Skeletal muscle satellite cell (primary cell): ENCODE data around the gene APOM. TPM values are rescaled to one million over a fixed set of nuclear protein-coding genes. Genes with fewer than 3 reads are reported as not detected.

Experiments
- H3K27me3 ChIP-seq: 2 replicates; pipeline ENCODE4 v1.7.0; 2013; ENCODE audit warnings: low read length; ENCODE audit not compliant: control insufficient read depth, insufficient read depth
- H3K36me3 ChIP-seq: 2 replicates; pipeline ENCODE4 v1.7.0; 2013; ENCODE audit warnings: mild to moderate bottlenecking, control low read depth, low read length; ENCODE audit not compliant: insufficient read depth
- H3K4me1 ChIP-seq: 2 replicates; pipeline ENCODE4 v1.7.0; 2013; ENCODE audit warnings: low read length; ENCODE audit not compliant: control insufficient read depth, insufficient read depth
- H3K4me2 ChIP-seq: 2 replicates; pipeline ENCODE4 v1.7.0; 2013; ENCODE audit warnings: mild to moderate bottlenecking, low read length
- H3K4me3 ChIP-seq: 2 replicates; pipeline ENCODE4 v1.7.0; 2013; ENCODE audit warnings: low read length
- H3K9ac ChIP-seq: 2 replicates; pipeline ENCODE4 v1.7.0; 2013; ENCODE audit warnings: mild to moderate bottlenecking, low read depth, low read length, moderate library complexity
- H3K9me3 ChIP-seq: replicated peaks from 2 replicates; pipeline ENCODE4 v1.7.0; 2013; ENCODE audit warnings: mild to moderate bottlenecking, control low read depth, low read length
- total RNA-seq: library from RNA; depleted of rRNA; stranded (reverse); fragments of >200 nt; gene quantifications from 2 replicates; pipeline ENCODE4 v1.2.3, GENCODE V29; 2012; rRNA removed

Gene APOM
- total RNA-seq, result 0.66 and 2.5 TPM in 2 replicates

- H3K36me3 ChIP-seq, result peaks cover 13% of the 10 kb centered on the region
- H3K4me3 ChIP-seq, result no peak within 1 kb of the TSS
- H3K4me1 ChIP-seq, result peaks cover 36% of the 10 kb centered on the region
- H3K9me3 ChIP-seq, result no peaks in the 10 kb centered on the region
- no peaks in the 10 kb centered on the region for H3K27me3 ChIP-seq
- no peak within 1 kb of the TSS for H3K4me2 ChIP-seq
- H3K9ac ChIP-seq, result no peak within 1 kb of the TSS
Observed at GRCh38 chr6:31655349-31656237, at the start of gene APOM. APOM (plus strand) TSS chr6:31655894; CDS start chr6:31655967, 73 bp downstream.

DNA sequence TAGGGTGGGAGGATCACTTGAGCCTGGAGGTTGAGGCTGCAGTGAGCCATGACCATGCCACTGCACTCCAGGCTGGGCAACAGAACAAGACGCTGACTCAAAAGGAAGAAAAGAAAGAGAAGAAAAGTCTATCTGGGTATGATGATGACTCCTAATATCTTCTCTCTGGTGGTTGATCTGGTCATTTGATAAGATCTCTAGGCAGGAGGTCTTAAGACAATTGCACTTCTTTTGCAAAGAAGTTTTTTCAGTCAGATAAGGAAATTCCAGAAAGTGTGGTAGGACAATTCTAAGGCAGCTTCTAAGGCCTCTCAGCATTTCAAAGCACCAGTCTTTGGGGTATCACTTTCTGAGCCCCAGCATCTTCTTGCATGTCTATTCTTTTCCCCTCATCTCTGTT, 48.4 kb upstream of the APOM start:
- H3K4me3 ChIP-seq, result no peak overlapping the region
- no peaks in the 10 kb centered on the region for H3K4me1 ChIP-seq
- H3K36me3 ChIP-seq, result no peaks in the 10 kb centered on the region
- H3K27me3 ChIP-seq, result no peaks in the 10 kb centered on the region
- no peak overlapping the region for H3K4me2 ChIP-seq
- no peak overlapping the region for H3K9ac ChIP-seq
- no peaks in the 10 kb centered on the region for H3K9me3 ChIP-seq

- Histone ChIP-seq H3K4me3 (no peak overlapping the region), H3K36me3 (no peaks in the 10 kb centered on the region), H3K27me3 (peaks cover 4% of the 10 kb centered on the region), H3K4me1 (no peaks in the 10 kb centered on the region), H3K9ac (no peak overlapping the region), H3K4me2 (no peak overlapping the region), H3K9me3 (no peaks in the 10 kb centered on the region)
Observed at GRCh38 chr6:31609519-31610406, 45.9 kb upstream of the APOM start.

DNA sequence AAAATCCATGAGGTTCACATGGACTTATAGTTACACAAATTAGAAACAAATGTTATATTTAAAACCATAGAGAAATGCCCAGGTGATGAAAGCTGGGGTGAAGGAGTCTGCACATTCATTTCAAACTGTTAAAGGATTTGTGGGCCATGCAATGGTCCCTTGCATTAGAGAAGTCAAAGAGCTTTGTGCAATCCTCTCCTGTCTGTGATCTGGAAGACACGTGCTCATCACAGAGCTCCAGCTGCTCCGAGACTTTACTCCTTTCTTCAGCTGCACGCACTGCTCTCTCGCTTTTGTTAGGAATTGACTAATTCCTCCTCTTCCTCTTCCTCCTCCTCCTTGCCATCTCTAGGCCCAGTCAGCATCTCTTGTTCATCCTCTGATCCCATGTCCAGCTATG, 44.7 kb upstream of the APOM start:
- Histone ChIP-seq H3K4me2 (no peak overlapping the region), H3K36me3 (no peaks in the 10 kb centered on the region), H3K9me3 (no peaks in the 10 kb centered on the region), H3K27me3 (peaks cover 8% of the 10 kb centered on the region), H3K4me3 (no peak overlapping the region), H3K4me1 (no peaks in the 10 kb centered on the region), H3K9ac (no peak overlapping the region)

GRCh38 chr6:31614075-31614619, 41.5 kb upstream of the APOM start:
- Histone ChIP-seq H3K36me3 (no peaks in the 10 kb centered on the region), H3K4me1 (no peaks in the 10 kb centered on the region), H3K4me2 (no peak overlapping the region), H3K27me3 (peaks cover 8% of the 10 kb centered on the region), H3K9ac (no peak overlapping the region), H3K4me3 (no peak overlapping the region), H3K9me3 (no peaks in the 10 kb centered on the region)

DNA sequence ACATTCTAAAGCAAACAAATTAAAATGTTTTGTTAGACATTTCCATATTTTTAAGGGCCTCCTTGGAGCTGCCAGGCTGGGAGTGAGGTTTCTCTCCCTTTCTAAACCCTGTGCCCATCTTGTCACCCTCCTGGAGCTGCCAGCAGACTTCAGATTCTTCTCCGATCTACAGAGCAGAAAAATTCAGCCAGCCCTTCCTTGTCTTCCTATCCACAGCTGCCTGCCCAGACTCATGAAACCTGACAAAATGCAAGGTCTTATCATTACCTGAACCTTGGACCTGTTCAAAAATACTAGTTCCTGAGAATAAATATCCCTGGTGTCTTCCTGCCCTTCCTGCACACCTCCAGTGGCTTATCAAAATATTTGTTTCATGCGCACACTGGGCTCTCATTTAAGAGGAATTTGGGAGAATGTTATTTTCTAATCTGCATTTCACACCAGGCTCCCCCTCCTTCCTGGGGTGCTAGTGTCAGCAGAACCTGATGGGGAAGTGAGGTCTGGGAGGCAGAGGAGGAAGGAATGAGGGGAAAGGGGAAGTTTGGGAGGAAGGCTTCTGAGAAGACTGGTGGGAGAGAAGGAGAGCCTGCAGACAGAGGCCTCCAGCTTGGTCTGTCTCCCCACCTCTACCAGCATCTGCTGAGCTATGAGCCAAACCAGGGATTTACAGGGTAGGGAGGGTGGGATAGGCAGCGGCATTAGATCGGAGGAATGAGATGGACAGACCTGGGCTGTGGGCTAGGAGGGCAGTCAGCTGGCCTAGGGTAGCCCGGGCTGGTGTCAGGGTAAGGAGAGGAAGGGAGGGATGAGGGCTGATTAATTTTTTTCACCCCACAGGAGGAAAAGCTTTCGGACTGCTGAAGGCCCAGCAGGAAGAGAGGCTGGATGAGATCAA, 40.8 kb upstream of the APOM start, which contains the start of gene AIF1:
AIF1 (plus strand) TSS at position 551 of the 895 bp plus-strand sequence; CDS start at position 647, 96 bp downstream.
- no peak within 1 kb of the TSS for H3K4me3 ChIP-seq
- no peak within 1 kb of the TSS for H3K9ac ChIP-seq
- H3K4me1 ChIP-seq, result no peaks in the 10 kb centered on the region

DNA sequence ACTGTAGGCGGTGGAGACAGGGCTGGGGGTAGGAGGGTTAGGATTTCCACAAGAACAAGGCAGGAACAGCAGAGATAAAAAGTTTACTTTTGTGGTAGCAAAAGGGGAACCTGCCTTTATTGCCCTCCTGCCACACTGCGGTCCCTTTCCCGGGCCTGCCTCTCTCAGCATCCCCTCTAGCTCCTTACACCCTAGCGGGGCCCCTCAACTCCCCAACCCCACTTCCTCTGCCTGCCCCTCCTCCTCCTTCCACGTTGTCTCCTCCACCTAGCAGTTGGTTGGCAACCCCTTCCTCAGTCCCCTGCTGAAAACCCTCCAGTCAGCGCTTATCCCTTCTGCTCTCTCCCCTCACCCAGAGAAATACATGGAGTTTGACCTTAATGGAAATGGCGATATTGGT, 39.9 kb upstream of the APOM start:
- H3K4me1 ChIP-seq, result no peaks in the 10 kb centered on the region
- no peak overlapping the region for H3K4me2 ChIP-seq
- H3K4me3 ChIP-seq, result no peak overlapping the region
- H3K36me3 ChIP-seq, result no peaks in the 10 kb centered on the region
- H3K9ac ChIP-seq, result no peak overlapping the region
- no peaks in the 10 kb centered on the region for H3K9me3 ChIP-seq
- peaks cover 8% of the 10 kb centered on the region for H3K27me3 ChIP-seq

More for the DNA sequence above, 40.8 kb upstream of the APOM start, which contains the start of gene AIF1:
- Histone ChIP-seq H3K36me3 (no peaks in the 10 kb centered on the region), H3K4me2 (no peak within 1 kb of the TSS), H3K9me3 (no peaks in the 10 kb centered on the region), H3K27me3 (peaks cover 8% of the 10 kb centered on the region)

GRCh38 chr6:31617010-31617409, 38.7 kb upstream of the APOM start:
- H3K27me3 ChIP-seq, result peaks cover 8% of the 10 kb centered on the region
- peaks cover 5% of the 10 kb centered on the region for H3K36me3 ChIP-seq
- H3K4me3 ChIP-seq, result no peak overlapping the region
- no peak overlapping the region for H3K9ac ChIP-seq
- no peak overlapping the region for H3K4me2 ChIP-seq
- no peaks in the 10 kb centered on the region for H3K9me3 ChIP-seq
- peaks cover 4% of the 10 kb centered on the region for H3K4me1 ChIP-seq

DNA sequence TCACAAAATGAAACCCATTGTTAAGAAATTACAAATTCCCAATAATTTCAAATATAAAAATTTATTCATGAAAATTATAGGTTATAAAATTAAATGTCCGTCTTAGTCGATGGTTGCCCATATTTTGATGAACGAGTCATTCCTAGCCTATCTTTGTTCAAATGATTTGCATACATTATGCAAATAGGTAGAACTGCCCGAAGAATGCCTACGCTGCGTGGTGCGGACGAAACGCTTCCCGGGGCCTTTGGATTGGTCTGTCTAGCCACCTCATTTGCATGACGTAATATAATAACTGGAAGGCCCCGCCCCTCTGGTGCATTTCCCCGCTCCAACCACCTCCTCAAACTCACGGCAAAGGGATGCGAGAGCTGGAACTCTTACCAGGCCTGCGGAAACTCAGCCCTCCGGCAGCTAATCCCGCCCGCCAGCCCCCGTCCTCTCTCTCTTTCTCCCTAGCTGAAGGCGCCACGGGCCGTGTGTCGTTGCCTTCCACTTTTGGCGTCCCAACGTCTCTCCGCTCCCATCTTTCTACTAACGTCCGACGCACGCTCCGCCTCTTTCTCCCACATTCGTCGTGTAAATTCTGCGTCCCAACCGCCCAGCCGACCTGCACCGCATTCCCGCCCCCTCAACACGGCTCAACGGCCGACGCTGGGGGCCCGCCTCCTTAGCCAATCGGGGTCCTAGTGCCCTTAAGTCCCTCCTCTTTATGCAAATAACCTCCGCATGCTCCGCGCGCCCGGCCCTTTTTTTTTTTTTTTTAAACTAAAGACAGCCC, 35.7 kb upstream of the APOM start:
- Histone ChIP-seq H3K27me3 (peaks cover 2% of the 10 kb centered on the region), H3K9ac (peak overlapping the region; percentile 91), H3K36me3 (peaks cover 31% of the 10 kb centered on the region), H3K4me3 (peak overlapping the region; percentile 88), H3K9me3 (no peaks in the 10 kb centered on the region), H3K4me1 (peaks cover 15% of the 10 kb centered on the region), H3K4me2 (peak overlapping the region; percentile 89)
